CD4-positive, alpha-beta T cell treated with Interleukin-21 for 1 hour (primary cell): ENCODE measurements around the gene IER5L.

ENCODE experiments used
- DNase-seq: peaks from one replicate; pipeline ENCODE4 v3.0.0-alpha.2; 2020

The IER5L gene

DNA sequence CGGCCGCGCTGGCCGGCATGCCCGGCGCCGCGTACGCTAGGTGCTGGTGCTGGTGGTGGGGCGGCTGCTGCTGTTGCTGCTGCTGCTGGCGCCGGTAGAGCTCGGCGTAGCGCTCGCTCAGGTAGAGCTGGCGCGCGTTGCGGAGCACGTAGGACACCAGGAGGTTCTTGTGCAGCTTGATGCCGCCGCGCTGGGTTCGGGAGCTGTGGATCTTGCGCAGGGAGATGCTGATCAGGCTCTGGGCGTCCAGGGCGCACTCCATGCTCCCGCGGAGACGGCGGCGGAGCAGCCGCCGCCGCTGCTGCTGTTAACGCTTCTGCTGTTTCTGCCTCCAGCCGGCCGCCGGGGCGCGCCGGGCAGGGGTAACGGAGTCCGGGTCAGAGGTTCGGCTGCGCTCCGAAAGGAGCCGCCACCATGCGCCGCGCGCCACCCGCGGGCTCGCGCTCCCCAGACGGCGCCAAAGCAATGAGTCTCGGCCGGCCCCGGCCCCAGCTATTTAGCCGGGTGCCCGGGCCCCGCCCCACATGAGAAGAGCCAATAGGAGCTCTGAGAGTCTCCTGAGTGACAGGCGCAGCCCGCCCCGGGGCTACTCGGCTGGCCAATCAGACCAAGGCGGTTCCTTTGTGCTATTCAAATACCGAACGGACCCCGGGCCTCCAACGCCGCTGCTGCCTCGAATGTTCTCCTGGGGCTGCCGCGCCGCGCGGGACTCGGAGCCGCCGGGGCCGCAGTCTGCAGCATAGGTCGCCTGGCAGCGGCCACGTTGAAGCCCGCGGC is at the start of gene IER5L:
IER5L (minus strand) TSS at position 471 of the 777 bp plus-strand sequence; CDS start at position 262, 209 bp downstream.
- DNase-seq = peak; percentile 95

GRCh38 chr9:129227843-129228189 is 49.8 kb upstream of the IER5L start:
- DNase-seq = no peak

DNA sequence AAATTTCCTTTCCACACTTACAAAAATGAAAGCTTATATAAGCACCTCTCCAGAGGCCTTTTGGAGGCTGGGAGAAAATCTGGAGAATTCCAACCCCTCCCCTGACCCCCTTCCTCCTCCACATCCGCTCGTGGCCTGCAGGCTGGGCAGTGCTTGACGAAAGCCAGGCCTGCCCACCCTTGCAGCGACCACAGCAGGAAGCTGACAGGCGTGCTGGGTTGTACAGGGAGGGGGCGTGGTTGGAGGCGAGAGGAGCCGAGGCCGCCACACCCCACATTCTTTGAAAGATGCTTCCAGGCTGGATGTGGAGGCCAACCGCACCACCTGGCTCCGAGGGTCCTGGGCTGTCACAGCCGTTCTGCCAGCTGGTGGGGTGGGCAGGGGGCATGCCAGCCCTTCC is 47.8 kb upstream of the IER5L start:
- DNase-seq = peak; percentile 59

- DNase-seq = no peak
Measured at GRCh38 chr9:129225490-129225778, 47.4 kb upstream of the IER5L start.

DNA sequence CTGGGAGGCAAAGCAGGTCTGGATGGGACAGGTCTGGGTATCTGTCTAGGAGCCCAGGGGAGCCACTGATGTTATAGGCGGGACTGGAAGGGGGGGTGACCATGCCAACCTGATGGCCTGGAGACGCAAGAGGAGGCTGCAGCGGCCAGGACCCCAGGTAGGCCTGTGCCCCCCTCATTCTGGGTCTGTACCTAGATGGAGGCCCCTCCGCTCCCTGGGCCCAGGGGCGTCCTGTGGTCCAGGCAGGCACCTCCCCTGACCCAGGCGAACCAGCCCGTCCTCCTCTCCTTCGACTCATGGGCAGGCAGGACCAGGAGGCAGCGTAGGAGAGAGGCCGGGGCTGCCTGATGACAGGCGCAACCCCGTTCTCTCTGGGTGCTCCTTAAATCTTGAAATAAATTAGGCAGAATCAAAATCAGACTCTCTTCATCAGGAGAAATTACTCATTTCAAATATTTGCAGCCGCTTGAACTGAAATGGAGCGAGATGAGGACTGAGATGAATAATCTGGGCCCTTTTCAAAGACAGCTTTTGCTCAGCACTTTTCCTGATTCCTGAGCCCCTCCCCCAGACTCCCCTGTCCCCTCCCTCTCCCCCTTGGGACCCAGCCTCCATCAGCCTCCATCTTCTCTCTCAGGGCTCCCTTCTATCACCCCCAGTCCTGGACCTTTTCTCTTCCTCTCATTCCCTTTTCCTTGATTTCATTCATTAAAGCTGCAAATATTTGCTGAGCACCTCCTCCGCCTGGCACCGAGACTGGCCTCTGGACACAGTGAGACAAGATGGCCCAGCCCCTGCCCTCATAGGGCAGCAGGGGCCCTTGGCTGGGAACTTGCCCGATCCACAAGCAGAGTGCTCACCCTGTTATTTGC is 46.8 kb upstream of the IER5L start:
- no peak for DNase-seq

- no peak for DNase-seq
Measured at GRCh38 chr9:129223551-129224208, 45.6 kb upstream of the IER5L start.

DNA sequence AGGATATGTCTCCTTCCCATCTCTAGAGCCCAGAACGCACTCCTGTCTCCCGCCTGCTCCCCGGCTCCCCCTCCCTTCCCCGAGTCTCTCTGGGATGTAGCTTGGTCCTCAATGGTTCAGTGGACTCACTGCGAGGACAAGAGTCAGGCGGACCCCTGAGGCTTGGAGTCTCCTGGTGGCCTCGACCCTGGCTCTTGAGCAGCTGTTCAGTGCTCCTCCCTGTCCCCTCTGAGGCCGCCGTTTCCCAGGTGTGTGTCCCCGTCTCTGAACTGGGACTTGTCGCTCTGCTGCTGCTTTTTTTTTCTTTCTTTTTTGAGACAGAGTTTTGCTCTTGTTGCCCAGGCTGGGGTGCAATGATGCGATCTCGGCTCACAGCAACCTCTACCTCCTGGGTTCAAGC is 44.8 kb upstream of the IER5L start:
- no peak for DNase-seq

- no peak for DNase-seq
Measured at GRCh38 chr9:129221979-129222635, 44.0 kb upstream of the IER5L start.

DNA sequence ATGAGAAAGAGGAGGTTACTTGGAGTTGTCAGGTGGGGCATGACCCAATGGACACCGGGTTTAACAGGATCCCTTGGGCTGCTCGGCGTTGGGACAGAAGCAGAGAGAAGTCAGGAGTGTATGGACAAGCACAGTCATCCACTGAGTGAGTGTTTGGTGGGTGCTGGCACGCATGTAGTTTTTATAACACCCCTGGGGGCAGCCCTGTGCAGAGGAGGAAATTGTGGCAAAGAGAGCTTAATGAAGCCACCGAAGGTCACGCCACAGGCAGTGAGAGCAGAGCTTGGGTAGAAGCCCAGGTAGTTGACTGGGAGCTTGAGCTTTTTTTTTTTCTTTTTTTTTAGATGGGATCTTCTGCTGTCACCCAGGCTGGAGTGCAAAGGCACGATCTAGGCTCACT is 43.2 kb upstream of the IER5L start:
- peak; percentile 48 for DNase-seq

- no peak for DNase-seq
Measured at GRCh38 chr9:129220771-129221170, 42.7 kb upstream of the IER5L start.

DNA sequence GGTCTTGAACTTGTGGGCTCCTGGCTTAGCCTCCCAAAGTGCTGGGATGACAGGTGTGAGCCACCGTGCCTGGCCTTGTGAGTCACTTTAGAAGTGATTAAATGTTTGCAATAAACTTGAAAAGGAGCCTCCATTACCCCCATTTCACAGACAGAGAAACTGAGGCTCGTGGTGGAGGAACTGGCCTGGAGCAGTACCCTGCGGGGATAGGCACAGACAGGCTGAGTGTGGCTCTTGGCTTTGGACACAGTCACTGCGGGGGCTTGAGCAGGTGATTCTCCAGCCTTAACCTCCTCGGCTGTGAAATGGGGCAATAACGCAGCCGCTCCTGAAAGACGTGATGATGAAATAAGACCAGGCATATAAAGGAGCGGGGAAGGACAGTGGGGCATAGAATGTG is 40.9 kb upstream of the IER5L start:
- no peak for DNase-seq

- no peak for DNase-seq
Measured at GRCh38 chr9:129218272-129218625, 40.2 kb upstream of the IER5L start.

GRCh38 chr9:129213551-129213950 is 35.5 kb upstream of the IER5L start:
- no peak for DNase-seq

- no peak for DNase-seq
Measured at GRCh38 chr9:129211686-129212085, 33.6 kb upstream of the IER5L start.

- no peak for DNase-seq
Measured at GRCh38 chr9:129210125-129210524, 32.1 kb upstream of the IER5L start.

DNA sequence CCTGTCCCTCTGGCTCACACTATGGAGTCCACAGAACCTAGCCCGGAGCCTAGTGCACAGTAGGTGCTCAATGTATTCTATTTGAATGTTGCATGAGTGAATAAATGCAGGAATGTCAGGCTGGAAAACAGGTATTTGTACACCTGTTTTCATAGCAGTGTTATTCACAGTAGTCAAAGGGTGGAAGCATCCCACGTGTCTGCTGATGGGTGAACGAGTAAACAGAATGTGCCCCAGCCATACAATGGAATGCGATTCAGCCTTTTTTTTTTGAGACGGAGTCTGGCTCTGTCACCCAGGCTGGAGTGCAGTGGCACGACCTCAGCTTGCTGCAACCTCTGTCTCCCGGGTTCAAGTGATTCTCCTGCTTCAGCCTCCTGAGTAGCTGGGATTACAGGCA is 31.5 kb upstream of the IER5L start:
- DNase-seq = no peak

DNA sequence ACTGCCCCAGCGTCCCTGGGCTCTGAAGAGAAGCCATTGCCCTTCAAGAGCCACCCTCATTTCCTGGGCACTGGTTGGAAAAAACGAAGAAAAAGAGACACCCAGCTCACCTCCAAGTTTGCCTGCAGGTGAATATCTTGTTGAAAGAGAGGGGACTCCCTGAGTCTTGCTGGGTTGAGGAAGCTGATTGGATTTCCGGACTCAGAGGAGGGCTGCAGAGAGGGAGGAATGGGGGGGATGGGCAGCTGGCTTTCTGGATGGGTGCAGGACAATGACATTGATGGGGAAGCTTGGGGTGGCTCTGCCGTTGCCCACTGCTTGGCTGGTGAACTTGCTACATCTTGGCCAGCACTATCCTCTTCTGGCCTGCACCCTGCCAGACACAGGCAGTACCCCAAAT is 31.0 kb upstream of the IER5L start:
- no peak for DNase-seq

- peak; percentile 18 for DNase-seq
Measured at GRCh38 chr9:129208207-129209032, 30.4 kb upstream of the IER5L start.

DNA sequence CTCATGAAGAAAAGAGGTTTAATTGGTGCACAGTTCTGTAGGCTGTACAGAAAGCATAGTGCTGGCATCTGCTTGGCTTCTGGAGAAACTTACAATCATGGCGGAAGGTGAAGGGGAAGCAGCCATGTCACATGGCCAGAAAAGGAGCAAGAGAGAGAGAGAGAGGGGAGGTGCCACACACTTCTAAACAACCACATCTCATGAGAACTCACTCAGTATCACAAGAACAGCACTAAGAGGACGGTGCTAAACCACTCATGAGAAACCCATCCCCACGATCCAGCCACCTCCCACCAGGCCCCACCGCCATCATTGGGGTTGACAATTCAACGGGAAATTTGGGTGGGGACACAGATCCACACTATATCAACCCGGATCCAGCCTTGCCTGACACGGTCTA is 28.8 kb upstream of the IER5L start:
- peak; percentile 32 for DNase-seq

DNA sequence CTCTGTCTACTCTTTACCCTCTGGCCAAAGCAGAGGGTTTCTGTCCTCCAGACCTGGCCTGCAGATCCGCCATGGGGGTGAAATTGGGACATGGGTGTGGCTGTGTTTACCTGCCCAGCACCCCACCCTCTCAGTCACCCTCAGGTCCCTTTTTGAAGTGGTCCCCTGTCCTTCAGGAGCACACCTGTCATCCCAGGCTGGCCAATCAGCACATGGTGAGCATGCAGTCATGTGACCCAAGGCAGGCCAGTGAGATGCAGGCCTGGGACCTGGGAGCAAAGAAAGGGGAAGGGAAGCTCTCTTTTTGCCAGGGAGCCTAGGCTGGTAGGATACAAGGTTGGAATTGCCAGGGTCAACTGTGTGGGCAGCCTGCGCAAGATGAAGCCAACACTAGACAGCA is 28.3 kb upstream of the IER5L start:
- no peak for DNase-seq

DNA sequence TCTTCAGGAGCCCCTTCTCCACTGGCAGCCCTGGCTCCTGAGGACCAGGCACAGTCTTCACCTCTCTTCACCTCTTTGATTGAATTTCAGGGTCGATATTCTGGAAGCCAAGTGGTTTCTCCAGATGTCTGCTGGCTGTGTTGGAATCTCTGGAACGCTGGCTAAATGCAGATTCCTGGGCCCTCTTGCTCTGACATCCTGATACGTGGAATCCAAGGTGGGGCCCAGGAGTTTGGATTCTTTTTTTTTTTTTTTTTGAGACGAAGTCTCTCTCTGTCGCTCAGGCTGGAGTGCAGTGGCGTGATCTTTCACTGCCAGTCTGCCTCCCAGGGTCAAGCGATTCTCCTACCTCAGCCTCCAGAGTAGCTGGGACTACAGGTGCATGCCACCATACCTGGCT is 26.8 kb upstream of the IER5L start:
- no peak for DNase-seq

GRCh38 chr9:129203556-129203909 is 25.5 kb upstream of the IER5L start:
- no peak for DNase-seq
